GM12872 (cell line): ENCODE data around the gene UBAC2.

Source experiments
- CTCF ChIP-seq: IDR thresholded peaks from 3 replicates; pipeline ENCODE4 v1.5.1; 2011; ENCODE audit warnings: low read depth, mild to moderate bottlenecking, low read length, moderate library complexity; ENCODE audit not compliant: insufficient read depth

Gene UBAC2

GRCh38 chr13:99257291-99257690 is 56.6 kb downstream of the UBAC2 start:
- no peak for TF ChIP-seq CTCF

GRCh38 chr13:99258210-99258860 is 57.7 kb downstream of the UBAC2 start, which contains the start of gene GPR18:
Gene GPR18, minus strand, starts transcription at chr13:99258379. Its CDS starts 2,507 bp downstream, at chr13:99255872.
- TF ChIP-seq CTCF = no peak

GRCh38 chr13:99258946-99259345 is 58.3 kb downstream of the UBAC2 start:
- TF ChIP-seq CTCF = no peak

- no peak for TF ChIP-seq CTCF
Observed at GRCh38 chr13:99260216-99260615, 59.6 kb downstream of the UBAC2 start.

GRCh38 chr13:99261059-99261458 is 60.4 kb downstream of the UBAC2 start:
- no peak for TF ChIP-seq CTCF

GRCh38 chr13:99263126-99263785 is 62.6 kb downstream of the UBAC2 start:
- no peak for TF ChIP-seq CTCF

GRCh38 chr13:99264051-99264450 is 63.4 kb downstream of the UBAC2 start:
- TF ChIP-seq CTCF = no peak
